Fibroblast of lung (primary cell): Measurements from ENCODE around the gene PLEKHG4B. TPM values are rescaled to one million over a fixed set of nuclear protein-coding genes. Genes with fewer than 3 reads are reported as not detected.

ENCODE experiments used
- DNase-seq, 2 donors: peaks; one replicate each; pipeline versions ENCODE4 v3.0.0 to v3.0.0-alpha.2; 2010; ENCODE audit warnings: low read depth in 2 of 2
- H2AFZ ChIP-seq: 2 replicates; pipeline ENCODE4 v1.5.1; 2012; ENCODE audit warnings: low read length, control low read depth, inconsistent platforms
- H3K27ac ChIP-seq: 2 replicates; pipeline ENCODE4 v1.5.1; 2011; ENCODE audit warnings: low read length, control low read depth; ENCODE audit not compliant: insufficient read depth
- H3K27me3 ChIP-seq: 2 replicates; pipeline ENCODE4 v1.5.1; 2011; ENCODE audit warnings: mild to moderate bottlenecking, low read length; ENCODE audit not compliant: control insufficient read depth, insufficient read depth
- H3K36me3 ChIP-seq: 2 replicates; pipeline ENCODE4 v1.5.1; 2011; ENCODE audit warnings: low read length; ENCODE audit not compliant: control insufficient read depth, insufficient read depth
- H3K4me1 ChIP-seq: 2 replicates; pipeline ENCODE4 v1.5.1; 2011; ENCODE audit warnings: low read length; ENCODE audit not compliant: control insufficient read depth, insufficient read depth; ENCODE audit errors: extremely low read depth
- H3K4me2 ChIP-seq: 2 replicates; pipeline ENCODE4 v1.5.1; 2011; ENCODE audit warnings: low read length, control low read depth; ENCODE audit not compliant: insufficient read depth; ENCODE audit errors: extremely low read depth
- H3K4me3 ChIP-seq, 4 experiments: fragments of 200-600 bp in 1 of 4; sonication (generic) in 1 of 4; replicated peaks in 1 of 4; 2 replicates each; pipeline ENCODE4 v1.5.1; 2011 to 2016; ENCODE audit warnings: low read length in 4 of 4, low read depth in 3 of 4, mild to moderate bottlenecking in 3 of 4, control low read depth in 2 of 4, inconsistent platforms in 1 of 4, mixed read lengths in 1 of 4; ENCODE audit not compliant: insufficient read depth in 1 of 4; ENCODE audit errors: control extremely low read depth in 1 of 4
- H3K79me2 ChIP-seq: 2 replicates; pipeline ENCODE4 v1.5.1; 2012; ENCODE audit warnings: mild to moderate bottlenecking, low read length, inconsistent platforms; ENCODE audit not compliant: control insufficient read depth, insufficient read depth
- H3K9ac ChIP-seq: 2 replicates; pipeline ENCODE4 v1.5.1; 2011; ENCODE audit warnings: mild to moderate bottlenecking, low read length, control low read depth; ENCODE audit not compliant: insufficient read depth
- H3K9me3 ChIP-seq: 2 replicates; pipeline ENCODE4 v1.5.1; 2012; ENCODE audit warnings: low read depth, low read length; ENCODE audit not compliant: control insufficient read depth, insufficient read depth
- H4K20me1 ChIP-seq: 2 replicates; pipeline ENCODE4 v1.5.1; 2011; ENCODE audit warnings: low read length; ENCODE audit not compliant: control insufficient read depth, insufficient read depth; ENCODE audit errors: extremely low read depth
- CTCF ChIP-seq, 2 donors: IDR thresholded peaks in 1 of 2; conservative IDR thresholded peaks in 1 of 2; 1 replicate in 1 of 2; 2 replicates in 1 of 2; pipeline ENCODE4 v1.5.1; 2011 to 2012; ENCODE audit warnings: low read length in 2 of 2, control low read depth in 1 of 2, inconsistent platforms in 1 of 2, low read depth in 1 of 2, mild to moderate bottlenecking in 1 of 2
- EZH2 ChIP-seq: IDR thresholded peaks from 2 replicates; pipeline ENCODE4 v1.5.1; 2012; ENCODE audit warnings: low read length, control low read depth, mild to moderate bottlenecking; ENCODE audit errors: missing control alignments
- polyA plus RNA-seq, 2 donors: library from polyadenylated mRNA; depleted of rRNA in 1 of 2; stranded (reverse) in 1 of 2; unstranded in 1 of 2; fragments of >200 nt; gene quantifications; 2 replicates each; pipeline ENCODE4 v1.2.1, GENCODE V29; 2011 to 2012; ENCODE audit warnings: missing spikeins in 1 of 2
- total RNA-seq: library from RNA; depleted of rRNA; stranded (reverse); fragments of >200 nt; gene quantifications from 2 replicates; pipeline ENCODE4 v1.2.1, GENCODE V29; 2014

Gene PLEKHG4B
- total and polyA plus RNA-seq, 2 donors (not counting 1 experiment from before 2014, with no cell fraction given): under 0.01 to 0.08 TPM

GRCh38 chr5:173392-174290, 81.7 kb downstream of the PLEKHG4B start:
- Histone ChIP-seq H2AFZ (no peak overlapping the region), H3K4me2 (no peak overlapping the region), H3K79me2 (no peaks in the 10 kb centered on the region), H3K36me3 (no peaks in the 10 kb centered on the region), H3K9me3 (no peaks in the 10 kb centered on the region), H3K4me1 (peaks cover 10% of the 10 kb centered on the region), H3K4me3 (no peak overlapping the region), H3K27ac (no peak overlapping the region), H4K20me1 (no peaks in the 10 kb centered on the region), H3K9ac (no peak overlapping the region), H3K27me3 (peaks cover 2% of the 10 kb centered on the region)
- no peak for DNase-seq
- TF ChIP-seq EZH2: no peak
- no peak for TF ChIP-seq CTCF (conservative IDR thresholded peaks at IDR 0.05 in 1 of 2, IDR thresholded peaks at IDR 0.05 in 1 of 2; ENCODE audit: low read depth in 1 of 2, low read length in 2 of 2)

DNA sequence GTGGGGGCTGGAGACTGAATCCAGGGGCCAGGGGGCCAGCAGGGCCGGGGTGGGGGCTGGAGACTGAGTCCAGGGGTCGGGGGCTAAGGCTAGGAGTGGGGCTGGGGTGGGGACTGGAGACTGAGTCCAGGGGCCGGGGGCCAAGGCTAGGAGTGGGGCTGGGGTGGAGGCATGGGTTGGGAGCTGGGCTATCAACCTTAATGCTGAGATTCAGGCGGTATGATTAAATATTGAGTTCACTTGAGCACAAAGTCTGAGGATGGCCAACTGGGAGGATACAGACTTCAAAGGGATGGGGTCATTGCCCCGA, 82.3 kb downstream of the PLEKHG4B start:
- no peak overlapping the region for H3K4me3 ChIP-seq
- no peak overlapping the region for H3K27ac ChIP-seq
- H3K4me1 ChIP-seq: peaks cover 6% of the 10 kb centered on the region
- H3K27me3 ChIP-seq: peaks cover 4% of the 10 kb centered on the region
- no peaks in the 10 kb centered on the region for H3K9me3 ChIP-seq
- no peaks in the 10 kb centered on the region for H4K20me1 ChIP-seq
- no peak overlapping the region for H3K4me2 ChIP-seq
- H3K9ac ChIP-seq: no peak overlapping the region
- H3K79me2 ChIP-seq: no peaks in the 10 kb centered on the region
- no peak for DNase-seq
- no peaks in the 10 kb centered on the region for H3K36me3 ChIP-seq
- no peak overlapping the region for H2AFZ ChIP-seq
- TF ChIP-seq EZH2: no peak
- no peak for TF ChIP-seq CTCF (conservative IDR thresholded peaks at IDR 0.05 in 1 of 2, IDR thresholded peaks at IDR 0.05 in 1 of 2; ENCODE audit: low read depth in 1 of 2, low read length in 2 of 2)

- H3K4me3 ChIP-seq: no peak overlapping the region
- H3K36me3 ChIP-seq: no peaks in the 10 kb centered on the region
- no peak overlapping the region for H3K27ac ChIP-seq
- TF ChIP-seq EZH2 (no peak), CTCF (conservative IDR thresholded peaks at IDR 0.05 in 1 of 2, IDR thresholded peaks at IDR 0.05 in 1 of 2; ENCODE audit: low read depth in 1 of 2, low read length in 2 of 2) (no peak)
- no peak overlapping the region for H3K4me2 ChIP-seq
- H3K79me2 ChIP-seq: no peaks in the 10 kb centered on the region
- H3K9me3 ChIP-seq: no peaks in the 10 kb centered on the region
- no peaks in the 10 kb centered on the region for H3K4me1 ChIP-seq
- DNase-seq: no peak
- H3K27me3 ChIP-seq: peaks cover 7% of the 10 kb centered on the region
- no peak overlapping the region for H2AFZ ChIP-seq
- no peaks in the 10 kb centered on the region for H4K20me1 ChIP-seq
- H3K9ac ChIP-seq: no peak overlapping the region
Observed at GRCh38 chr5:174876-175465, 83.0 kb downstream of the PLEKHG4B start.
